ENCODE data around the gene ZNF365. TPM values are rescaled to one million over a fixed set of nuclear protein-coding genes. Genes with fewer than 3 reads are reported as not detected.

ZNF365 gene
- total RNA-seq, 4 donors from 2014 or later: 0.17 to 0.49 TPM; not detected in 2

GRCh38 chr10:62426600-62426999, 52.4 kb downstream of the ZNF365 start:
- TF ChIP-seq CTCF (IDR thresholded peaks at IDR 0.05; ENCODE audit: low read depth): no peak

GRCh38 chr10:62430881-62431280, 56.7 kb downstream of the ZNF365 start:
- TF ChIP-seq CTCF (IDR thresholded peaks at IDR 0.05; ENCODE audit: low read depth): no peak

GRCh38 chr10:62433181-62433692, 59.1 kb downstream of the ZNF365 start:
- no peak for TF ChIP-seq CTCF (IDR thresholded peaks at IDR 0.05; ENCODE audit: low read depth)

GRCh38 chr10:62433901-62434300, 59.7 kb downstream of the ZNF365 start:
- TF ChIP-seq CTCF (IDR thresholded peaks at IDR 0.05; ENCODE audit: low read depth): no peak

GRCh38 chr10:62437696-62438095, 63.5 kb downstream of the ZNF365 start:
- no peak for TF ChIP-seq CTCF (IDR thresholded peaks at IDR 0.05; ENCODE audit: low read depth)

- TF ChIP-seq CTCF (IDR thresholded peaks at IDR 0.05; ENCODE audit: low read depth): no peak
These were observed 67.8 kb downstream of the ZNF365 start for GRCh38 chr10:62442006-62442405.

- no peak for TF ChIP-seq CTCF (IDR thresholded peaks at IDR 0.05; ENCODE audit: low read depth)
These were observed 68.9 kb downstream of the ZNF365 start for GRCh38 chr10:62442894-62443669.

All from subcutaneous adipose tissue (tissue), 4 donors.